ENCODE data around the gene CAPS2. TPM values are rescaled to one million over a fixed set of nuclear protein-coding genes. Genes with fewer than 3 reads are reported as not detected.

Gene CAPS2
- total and polyA plus RNA-seq, 4 donors, result 0.91 to 3.1 (median 1.4) TPM

- TF ChIP-seq CTCF (IDR thresholded peaks at IDR 0.05; ENCODE audit: low read depth, low read length, missing input control) (no peak), JUND (IDR thresholded peaks at IDR 0.05) (no peak), HNF4A (conservative IDR thresholded peaks at IDR 0.05) (no peak)
These were observed 103.0 kb downstream of the CAPS2 start (continued) for GRCh38 chr12:75227132-75227531.

Other genes starting within 250 kb of the CAPS2 start
- gene KCNC2, start 120.5 kb downstream of the CAPS2 start, total RNA-seq, result under 1 TPM in 1 of 2 donors, not detected in 1; under 0.01 TPM
- under 1 TPM in 1 of 2 donors, not detected in 1; 0.02 TPM for gene KCNC2, start 120.5 kb downstream of the CAPS2 start, polyA plus RNA-seq
- gene GLIPR1L1, start 4.3 kb upstream of the CAPS2 start, total RNA-seq, result not detected
- gene GLIPR1L1, start 4.3 kb upstream of the CAPS2 start, polyA plus RNA-seq, result not detected
- gene GLIPR1L2, start 60.8 kb upstream of the CAPS2 start, total RNA-seq, result under 1 TPM; 0.05 to 0.25 TPM
- under 1 TPM; 0.28 to 0.38 TPM for gene GLIPR1L2, start 60.8 kb upstream of the CAPS2 start, polyA plus RNA-seq
- gene GLIPR1, start 150.4 kb upstream of the CAPS2 start, total RNA-seq, result 1 to 10 TPM; 4.8 to 8.2 TPM
- gene GLIPR1, start 150.4 kb upstream of the CAPS2 start, polyA plus RNA-seq, result 1 to 10 TPM; 3.0 to 4.6 TPM
- 10 to 100 TPM in 1 of 2 donors, 1 to 10 TPM in 1; 9.9 to 19.8 TPM for gene KRR1, start 181.3 kb upstream of the CAPS2 start, total RNA-seq
- gene KRR1, start 181.3 kb upstream of the CAPS2 start, polyA plus RNA-seq, result 10 to 100 TPM; 10.5 to 19.3 TPM